ENCODE measurements around the gene REM2.

REM2 gene

GRCh38 chr14:22854963-22855724 lies 27.9 kb upstream of the REM2 start:
- TF ChIP-seq USF1 (IDR thresholded peaks at IDR 0.05): no peak
- no peak for TF ChIP-seq RAD21 (IDR thresholded peaks at IDR 0.05; ENCODE audit: low read depth)
- no peak for TF ChIP-seq NFIC (IDR thresholded peaks at IDR 0.05)
- TF ChIP-seq YY1 (IDR thresholded peaks at IDR 0.05; ENCODE audit: low read depth): no peak
- TF ChIP-seq TEAD4 (IDR thresholded peaks at IDR 0.05): no peak
- TF ChIP-seq EP300 (IDR thresholded peaks at IDR 0.05; ENCODE audit: borderline replicate concordance): no peak
- TF ChIP-seq MAX (IDR thresholded peaks at IDR 0.05): no peak
- TF ChIP-seq TCF12 (IDR thresholded peaks at IDR 0.05; ENCODE audit: low read depth): no peak
- TF ChIP-seq CREB1 (IDR thresholded peaks at IDR 0.05; ENCODE audit: low read depth): no peak
- TF ChIP-seq TAF1 (IDR thresholded peaks at IDR 0.05; ENCODE audit: low read depth): no peak
- TF ChIP-seq EGR1 (IDR thresholded peaks at IDR 0.05): no peak
- TF ChIP-seq FOXM1 (IDR thresholded peaks at IDR 0.05; ENCODE audit: borderline replicate concordance, low read depth): no peak
- TF ChIP-seq CEBPB (IDR thresholded peaks at IDR 0.05): no peak
- TF ChIP-seq ZBTB7A (IDR thresholded peaks at IDR 0.05; ENCODE audit: low read depth): no peak
- TF ChIP-seq REST (IDR thresholded peaks at IDR 0.05; ENCODE audit: low read depth): no peak

GRCh38 chr14:22856428-22856827 lies 26.6 kb upstream of the REM2 start:
- TF ChIP-seq USF1 (IDR thresholded peaks at IDR 0.05) (no peak), REST (IDR thresholded peaks at IDR 0.05; ENCODE audit: low read depth) (no peak)

- no peak for TF ChIP-seq MAX (IDR thresholded peaks at IDR 0.05)
- no peak for TF ChIP-seq TEAD4 (IDR thresholded peaks at IDR 0.05)
- TF ChIP-seq EP300 (IDR thresholded peaks at IDR 0.05; ENCODE audit: borderline replicate concordance): no peak
- no peak for TF ChIP-seq REST (IDR thresholded peaks at IDR 0.05; ENCODE audit: low read depth)
- no peak for TF ChIP-seq USF1 (IDR thresholded peaks at IDR 0.05)
- TF ChIP-seq CREB1 (IDR thresholded peaks at IDR 0.05; ENCODE audit: low read depth): no peak
- TF ChIP-seq NFIC (IDR thresholded peaks at IDR 0.05): no peak
- no peak for TF ChIP-seq RAD21 (IDR thresholded peaks at IDR 0.05; ENCODE audit: low read depth)
- no peak for TF ChIP-seq TCF12 (IDR thresholded peaks at IDR 0.05; ENCODE audit: low read depth)
Observed at GRCh38 chr14:22861651-22862050, 21.4 kb upstream of the REM2 start.

- no peak for TF ChIP-seq CREB1 (IDR thresholded peaks at IDR 0.05; ENCODE audit: low read depth)
- no peak for TF ChIP-seq TEAD4 (IDR thresholded peaks at IDR 0.05)
- TF ChIP-seq MAX (IDR thresholded peaks at IDR 0.05): no peak
- no peak for TF ChIP-seq TCF12 (IDR thresholded peaks at IDR 0.05; ENCODE audit: low read depth)
- no peak for TF ChIP-seq NFIC (IDR thresholded peaks at IDR 0.05)
- TF ChIP-seq EP300 (IDR thresholded peaks at IDR 0.05; ENCODE audit: borderline replicate concordance): no peak
- TF ChIP-seq CEBPB (IDR thresholded peaks at IDR 0.05): no peak
- TF ChIP-seq TAF1 (IDR thresholded peaks at IDR 0.05; ENCODE audit: low read depth): no peak
- TF ChIP-seq ZBTB7A (IDR thresholded peaks at IDR 0.05; ENCODE audit: low read depth): no peak
- no peak for TF ChIP-seq REST (IDR thresholded peaks at IDR 0.05; ENCODE audit: low read depth)
- TF ChIP-seq EGR1 (IDR thresholded peaks at IDR 0.05): no peak
- no peak for TF ChIP-seq FOXM1 (IDR thresholded peaks at IDR 0.05; ENCODE audit: borderline replicate concordance, low read depth)
- no peak for TF ChIP-seq RAD21 (IDR thresholded peaks at IDR 0.05; ENCODE audit: low read depth)
Observed at GRCh38 chr14:22864979-22865378, 18.0 kb upstream of the REM2 start.
